GM23248 (cell line): ENCODE data around the gene TMEM236.

Experiments used
- EZH2 ChIP-seq: fragments of 200-600 bp; sonication (generic); IDR thresholded peaks from 2 replicates; pipeline ENCODE4 v1.6.1; 2018; ENCODE audit warnings: antibody characterized with exemption, mild to moderate bottlenecking; ENCODE audit not compliant: insufficient read depth, poor library complexity, severe bottlenecking
- EZH2phosphoT487 ChIP-seq: fragments of 200-600 bp; sonication (generic); IDR thresholded peaks from 2 replicates; pipeline ENCODE4 v1.6.1; 2018; ENCODE audit warnings: antibody characterized with exemption, moderate library complexity, mild to moderate bottlenecking, low read depth; ENCODE audit not compliant: insufficient read depth

DNA sequence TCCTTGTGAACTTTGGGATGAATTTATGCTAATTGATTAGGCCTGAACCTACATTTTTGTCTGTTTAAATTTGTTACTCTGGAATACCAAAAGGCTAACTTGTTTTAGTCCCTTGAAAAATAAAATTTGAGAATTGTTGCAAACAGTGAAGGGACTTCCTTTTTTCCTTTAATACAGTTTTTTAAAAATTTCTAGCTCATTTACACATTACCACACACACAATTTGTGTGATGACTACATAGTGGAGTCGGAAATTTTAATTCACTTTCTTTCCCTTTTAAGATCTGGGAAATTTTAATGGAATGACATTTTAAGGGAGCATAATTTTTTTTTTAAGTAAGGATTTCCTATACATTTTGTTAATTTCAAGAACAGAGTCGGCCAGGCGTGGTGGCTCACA, 8.6 kb upstream of the TMEM236 start:
- no peak for TF ChIP-seq EZH2
- no peak for TF ChIP-seq EZH2phosphoT487
